Keratinocyte (primary cell): ENCODE data around the gene PGM1.

Source experiments
- CTCF ChIP-seq, 3 experiments: IDR thresholded peaks in 1 of 3; conservative IDR thresholded peaks in 1 of 3; optimal IDR thresholded peaks in 1 of 3; 2 replicates in 2 of 3; 3 replicates in 1 of 3; pipeline versions ENCODE3 to v1.5.1; 2011; ENCODE audit warnings: low read length in 3 of 3, mild to moderate bottlenecking in 3 of 3, moderate library complexity in 2 of 3, control low read depth in 1 of 3, inconsistent platforms in 1 of 3; ENCODE audit not compliant: insufficient read depth in 2 of 3; ENCODE audit errors: extremely low read depth in 1 of 3
- EZH2 ChIP-seq: IDR thresholded peaks from one replicate; pipeline ENCODE4 v1.6.1; 2012; ENCODE audit warnings: inconsistent platforms, mild to moderate bottlenecking, low read length, moderate library complexity

GRCh38 chr1:63632110-63632509, 38.9 kb downstream of the PGM1 start:
- TF ChIP-seq CTCF (optimal IDR thresholded peaks at IDR 0.05 in 1 of 3, IDR thresholded peaks at IDR 0.05 in 1 of 3, conservative IDR thresholded peaks at IDR 0.05 in 1 of 3; ENCODE audit: extremely low read depth in 1 of 3, insufficient read depth in 2 of 3, low read length in 3 of 3): no peak
- no peak for TF ChIP-seq EZH2
